ENCODE results near the gene SEC14L6.
"Not testable (repeated sequence)": the region's sequence is repeated elsewhere in the genome, so short reads cannot be mapped to it uniquely, and the experiment has no call there.

Gene SEC14L6

DNA sequence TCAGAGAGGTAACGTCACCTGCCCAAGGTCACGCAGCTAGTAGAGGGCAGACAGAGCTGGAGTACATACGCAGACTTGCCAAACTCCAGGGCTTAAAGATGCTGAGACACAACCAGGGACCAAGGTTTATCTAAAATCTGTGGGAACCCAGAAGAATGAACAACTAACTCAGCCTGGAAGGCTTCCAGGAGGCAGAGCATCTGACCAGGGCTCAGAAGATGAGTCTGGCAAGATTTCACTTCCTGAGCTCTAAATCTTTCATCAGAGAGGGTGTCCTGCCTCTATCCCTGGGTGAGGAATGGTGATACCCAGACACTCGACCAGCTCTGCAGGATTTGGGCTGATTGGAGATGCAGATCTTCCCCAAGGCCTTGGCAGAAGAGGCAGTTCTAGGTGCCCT is 18.8 kb upstream of the SEC14L6 start:
- DNase-seq, result no peak

GRCh38 chr22:30564761-30565119 is 18.2 kb upstream of the SEC14L6 start:
- no peak for DNase-seq

GRCh38 chr22:30564045-30564760 is 17.7 kb upstream of the SEC14L6 start:
- DNase-seq, result no peak

- DNase-seq, result no peak
These were observed 15.8 kb upstream of the SEC14L6 start for GRCh38 chr22:30562366-30562765.

- no peak for DNase-seq
These were observed 15.1 kb upstream of the SEC14L6 start for GRCh38 chr22:30561402-30562189.

- DNase-seq, result peak; percentile 34
These were observed 14.2 kb upstream of the SEC14L6 start for GRCh38 chr22:30560643-30561202.

DNA sequence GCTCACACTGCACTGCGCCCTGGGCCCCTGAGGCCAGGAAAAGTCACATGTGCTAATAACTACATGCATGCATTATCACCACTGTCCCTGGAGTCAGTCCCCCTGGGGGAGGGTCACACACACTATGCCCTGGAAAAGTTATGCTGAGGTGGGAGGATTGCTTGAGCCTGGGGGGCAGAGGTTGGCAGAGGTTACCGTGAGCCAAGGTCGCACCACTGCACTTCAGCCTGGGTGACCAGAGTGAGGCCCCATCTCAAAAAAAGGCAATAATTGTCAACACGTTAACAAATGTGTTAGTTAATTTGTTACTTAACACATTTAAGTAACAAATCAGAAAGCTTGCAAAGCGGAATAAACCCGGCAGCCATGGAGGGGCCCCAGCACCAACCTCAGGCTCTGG is 13.3 kb upstream of the SEC14L6 start:
- DNase-seq, result no peak

DNA sequence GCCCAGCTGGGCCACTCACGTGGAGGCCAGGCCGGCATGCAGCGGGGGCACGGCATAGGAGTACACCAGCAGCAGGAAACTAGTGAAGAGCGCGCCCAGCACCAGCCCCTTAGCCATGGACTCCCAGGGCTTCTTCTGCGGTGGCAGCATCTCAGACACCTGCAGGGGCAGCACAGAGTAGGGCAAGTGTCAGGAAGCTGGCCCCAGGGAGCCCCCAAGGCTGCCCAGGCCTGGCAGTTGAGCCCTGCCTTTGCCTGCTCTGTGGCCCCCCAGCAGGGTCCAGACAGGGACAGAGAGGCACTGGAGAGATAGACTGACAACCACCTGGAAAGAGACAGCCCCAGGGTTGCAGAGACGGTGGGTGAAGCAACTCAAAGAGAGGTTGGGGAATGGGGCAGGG is 10.7 kb upstream of the SEC14L6 start:
- DNase-seq, result no peak

DNA sequence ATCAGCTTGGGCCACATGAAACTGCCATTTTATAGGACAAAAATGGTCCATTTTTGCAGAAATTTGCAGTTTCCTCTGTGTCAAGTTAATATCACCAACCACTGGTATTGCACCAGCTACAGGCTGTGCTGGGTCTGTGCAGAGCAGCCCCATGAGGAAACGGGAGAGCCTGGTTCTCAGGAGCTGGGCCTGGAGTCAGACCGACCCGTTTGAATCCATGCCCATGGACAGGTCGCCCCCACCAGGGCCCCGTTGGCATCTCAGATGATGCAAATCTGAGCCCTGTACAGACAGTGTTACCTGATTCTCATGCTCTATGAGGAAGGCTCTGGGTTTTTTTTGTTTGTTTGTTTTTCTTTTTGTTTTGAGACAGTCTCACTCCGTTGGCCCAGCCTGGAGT is 9.8 kb upstream of the SEC14L6 start:
- peak; percentile 12 for DNase-seq

DNA sequence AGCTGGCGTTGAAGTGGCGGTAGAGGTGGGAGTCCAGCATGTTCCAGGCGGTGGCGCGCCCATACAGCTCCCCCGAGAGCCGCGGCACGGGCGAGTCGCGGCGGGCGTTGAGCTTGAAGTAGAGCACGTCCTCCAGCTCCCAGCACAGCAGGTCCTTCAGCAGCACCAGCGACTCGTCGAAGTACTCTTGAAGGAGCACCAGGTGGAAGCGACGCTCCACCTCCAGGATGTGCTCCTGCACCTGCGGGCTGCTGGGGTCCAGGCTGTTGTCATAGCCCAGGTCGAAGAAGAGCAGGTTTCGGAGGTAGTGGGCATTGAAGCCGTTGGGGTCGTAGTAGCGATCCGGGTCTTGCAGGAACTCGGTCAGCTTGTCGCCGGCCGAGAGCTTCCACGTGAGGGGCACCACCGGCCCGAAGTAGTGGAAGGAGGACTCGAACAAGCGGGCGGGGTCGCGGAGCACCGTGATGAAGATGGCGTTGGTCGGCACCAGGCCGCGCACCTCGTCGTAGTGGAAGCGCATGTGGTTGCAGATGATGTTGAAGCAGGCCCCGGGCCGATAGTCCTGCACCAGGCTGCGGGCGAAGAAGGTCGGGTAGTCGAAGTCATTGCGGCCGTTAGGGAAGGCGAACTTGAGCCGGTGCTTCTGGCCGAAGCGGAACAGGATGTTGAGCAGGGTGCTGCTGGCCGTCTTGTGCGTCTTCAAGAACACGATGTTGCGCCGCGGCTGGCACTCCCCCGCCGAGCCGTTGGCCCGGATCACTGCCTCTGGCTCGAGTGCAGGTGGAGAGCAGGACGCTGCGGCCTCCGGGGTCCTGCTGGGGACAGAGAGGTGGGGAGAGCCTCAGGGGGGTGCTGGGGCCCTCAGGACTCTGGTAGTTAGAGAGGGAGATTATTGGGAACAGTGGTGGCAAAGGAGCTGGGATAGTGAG is 9.0 kb upstream of the SEC14L6 start:
- no peak for DNase-seq

- DNase-seq, result no peak
These were observed 7.4 kb upstream of the SEC14L6 start for GRCh38 chr22:30553971-30554370.

- DNase-seq, result no peak
These were observed 6.2 kb upstream of the SEC14L6 start for GRCh38 chr22:30552719-30553118.

DNA sequence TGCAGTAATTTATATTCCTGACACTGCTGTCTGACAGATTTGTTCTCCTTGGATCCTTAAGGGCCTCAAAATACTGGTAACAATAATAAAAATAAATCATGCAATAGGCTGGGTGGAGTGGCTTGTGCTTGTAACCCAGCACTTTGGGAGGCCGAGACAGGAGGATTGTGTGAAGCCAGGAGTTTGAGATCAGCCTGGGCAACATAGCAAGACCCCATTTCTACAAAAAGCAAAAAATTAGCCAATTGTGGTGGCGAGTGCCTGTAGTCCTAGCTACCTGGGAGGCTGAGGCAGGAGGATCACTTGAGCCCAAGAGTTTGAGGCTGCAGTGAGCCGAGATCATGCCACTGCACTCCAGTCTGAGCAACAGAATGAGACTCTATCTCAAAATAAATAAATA is 5.3 kb upstream of the SEC14L6 start:
- DNase-seq, result not testable (repeated sequence)

DNA sequence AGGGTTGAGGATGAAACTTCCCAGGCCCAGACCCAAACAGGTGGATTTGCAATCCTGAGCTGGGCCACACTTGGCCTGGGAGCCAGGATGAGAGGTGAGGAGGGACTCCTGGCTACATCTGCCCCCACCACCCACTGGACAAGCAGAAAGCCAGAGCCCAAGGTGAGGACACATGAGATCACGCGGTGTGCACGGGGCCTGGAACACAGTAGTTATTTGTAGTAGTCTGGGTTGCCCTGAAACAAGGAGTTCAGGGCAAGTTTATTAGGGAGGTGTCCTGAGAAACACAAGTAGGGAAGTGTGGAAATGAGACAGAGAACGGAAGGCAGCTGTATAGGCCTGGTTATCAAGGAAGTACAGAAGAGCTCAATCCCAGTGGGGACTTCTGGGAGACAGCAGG is 647 bp upstream of the SEC14L6 start:
- no peak for DNase-seq

DNA sequence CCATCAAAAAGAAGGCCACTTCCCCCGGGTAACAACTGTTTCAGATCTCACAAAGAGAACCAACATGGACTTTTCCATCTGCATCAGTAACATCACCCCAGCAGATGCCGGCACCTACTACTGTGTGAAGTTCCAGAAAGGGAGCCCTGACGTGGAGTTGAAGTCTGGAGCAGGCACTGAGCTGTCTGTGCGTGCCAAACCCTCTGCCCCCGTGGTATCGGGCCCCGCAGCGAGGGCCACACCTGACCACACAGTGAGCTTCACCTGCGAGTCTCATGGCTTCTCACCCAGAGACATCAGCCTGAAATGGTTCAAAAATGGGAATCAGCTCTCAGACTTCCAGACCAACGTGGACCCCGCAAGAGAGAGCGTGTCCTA is 3.7 kb downstream of the SEC14L6 start:
- no peak for DNase-seq

- no peak for DNase-seq
These were observed 4.4 kb downstream of the SEC14L6 start for GRCh38 chr22:30541961-30542810.

DNA sequence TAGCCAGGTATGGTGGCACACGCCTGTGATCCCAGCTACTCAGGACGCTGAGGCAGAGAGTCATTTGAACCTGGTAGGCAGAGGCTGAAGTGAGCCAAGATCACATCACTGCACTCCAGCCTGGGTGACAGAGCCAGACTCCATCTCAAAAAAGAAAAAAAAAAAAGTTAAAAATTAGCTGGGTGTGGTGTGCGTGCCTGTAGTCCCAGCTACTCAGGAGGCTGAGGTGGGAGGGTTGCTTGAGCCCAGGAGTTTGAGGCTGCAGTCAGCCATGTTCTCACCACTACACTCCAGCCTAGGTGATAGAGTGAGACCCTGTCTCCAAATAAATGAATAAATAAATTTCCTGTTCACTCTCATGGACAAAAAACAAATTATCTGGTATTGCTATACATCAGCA is 5.0 kb downstream of the SEC14L6 start:
- DNase-seq, result not testable (repeated sequence)

- DNase-seq, result no peak
These were observed 7.2 kb downstream of the SEC14L6 start for GRCh38 chr22:30539368-30539767.

GRCh38 chr22:30538280-30538679 is 8.3 kb downstream of the SEC14L6 start:
- no peak for DNase-seq

DNA sequence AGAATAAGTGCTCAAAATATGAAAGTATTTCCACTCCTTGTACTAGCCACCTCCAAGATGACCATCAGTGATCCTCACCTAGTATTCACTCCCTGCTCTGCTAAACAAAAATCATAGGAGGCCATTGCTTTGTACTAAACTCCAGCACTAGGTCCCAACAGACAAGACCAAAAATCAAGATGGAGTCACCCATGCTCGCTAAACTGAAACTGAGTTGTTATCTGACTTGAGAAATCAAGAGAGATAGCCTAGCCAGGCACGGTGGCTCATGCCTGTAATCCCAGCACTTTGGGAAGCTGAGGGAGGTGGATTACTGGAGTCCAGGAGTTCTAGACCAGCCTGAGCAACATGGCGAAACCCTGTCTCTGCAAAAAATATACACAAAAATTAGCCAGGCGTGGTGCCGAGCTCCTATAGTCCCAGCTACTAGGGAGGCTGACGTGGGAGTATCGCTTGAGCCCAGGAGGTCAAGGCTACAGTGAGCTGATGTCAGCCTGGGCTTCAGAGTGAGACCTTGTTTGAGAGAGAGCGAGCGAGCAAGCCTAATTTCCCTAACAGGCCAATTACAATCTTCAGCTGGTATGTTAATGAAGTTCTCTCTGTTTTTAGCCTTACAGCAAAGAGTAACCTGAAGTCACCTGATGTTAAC is 9.3 kb downstream of the SEC14L6 start:
- no peak for DNase-seq

DNA sequence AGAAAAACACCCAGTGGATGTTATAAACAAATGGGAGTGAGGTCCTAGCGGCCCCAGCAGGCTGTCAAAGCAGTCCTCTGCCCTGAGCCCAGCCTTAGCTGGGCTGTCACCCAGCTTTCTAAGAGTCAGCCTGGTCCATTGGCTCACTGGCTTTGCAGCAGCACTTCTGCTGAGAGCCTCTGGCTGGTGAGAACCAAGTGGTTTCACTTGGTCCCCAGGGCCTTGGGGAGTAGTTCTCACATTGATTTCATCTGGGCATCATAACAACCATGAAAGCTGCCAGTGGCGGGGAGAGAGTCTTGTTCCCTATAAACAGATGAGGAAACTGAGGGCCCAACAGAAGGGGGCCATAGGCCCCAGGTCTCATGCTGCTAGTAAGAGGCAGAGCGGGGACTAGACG is 11.4 kb downstream of the SEC14L6 start:
- no peak for DNase-seq

All from stimulated activated CD4-positive, alpha-beta T cell treated with anti-CD3 and anti-CD28 coated beads, Interleukin-15, amount 100 ng/mL, for 24 hours (primary cell).